Activated CD8-positive, alpha-beta memory T cell treated with anti-CD3 and anti-CD28 coated beads for 1 hour (primary cell): ENCODE results near the gene FANCF.

Experiments
- DNase-seq, 2 donors: peaks; one replicate each; pipeline ENCODE4 v3.0.0-alpha.2; 2020; ENCODE audit warnings: low read depth in 1 of 2; ENCODE audit errors: extremely low read depth in 1 of 2

FANCF gene

GRCh38 chr11:22626573-22627239 is 1.1 kb upstream of the FANCF start:
- DNase-seq = no peak

GRCh38 chr11:22624742-22625447 is 728 bp downstream of the FANCF start:
- peak in 1 of 2 donors; percentile 43 for DNase-seq

GRCh38 chr11:22617868-22618267 is 7.8 kb downstream of the FANCF start:
- DNase-seq = no peak

DNA sequence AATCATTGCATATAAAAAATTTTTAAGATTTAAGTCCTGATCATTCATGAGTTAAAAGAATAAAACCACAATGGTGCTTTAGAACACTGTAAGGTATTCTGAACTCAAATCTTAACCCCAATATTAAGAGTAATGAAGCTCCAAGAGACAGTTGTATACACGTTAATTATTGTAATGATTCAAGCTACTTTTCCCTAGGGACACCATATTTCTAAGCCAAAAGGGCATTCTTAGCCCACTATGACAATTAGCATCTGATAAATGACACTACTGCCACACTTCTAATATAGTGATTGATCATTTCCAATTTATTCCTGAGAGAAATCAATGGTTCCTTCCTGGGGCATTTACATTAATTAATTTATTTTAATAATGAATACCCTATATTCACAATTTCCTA is 21.7 kb downstream of the FANCF start:
- DNase-seq = no peak

DNA sequence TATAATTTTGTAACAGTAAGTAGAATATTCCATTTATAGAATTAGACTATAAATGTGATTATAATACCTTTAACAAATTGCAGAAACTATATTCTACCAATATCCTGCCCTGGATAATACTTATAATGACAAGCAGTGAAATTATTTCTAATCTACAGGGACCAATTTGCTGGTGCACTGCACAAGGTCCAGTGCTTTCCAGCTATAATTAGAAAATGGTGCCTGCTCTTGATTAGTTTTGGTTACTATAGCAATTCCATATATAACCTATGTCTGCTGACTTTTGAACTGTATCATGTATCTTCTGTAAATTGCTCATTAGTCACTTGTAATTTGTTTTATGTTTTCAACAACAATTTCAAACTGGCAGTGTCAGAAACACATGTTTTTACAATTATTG is 23.1 kb downstream of the FANCF start:
- DNase-seq = no peak

DNA sequence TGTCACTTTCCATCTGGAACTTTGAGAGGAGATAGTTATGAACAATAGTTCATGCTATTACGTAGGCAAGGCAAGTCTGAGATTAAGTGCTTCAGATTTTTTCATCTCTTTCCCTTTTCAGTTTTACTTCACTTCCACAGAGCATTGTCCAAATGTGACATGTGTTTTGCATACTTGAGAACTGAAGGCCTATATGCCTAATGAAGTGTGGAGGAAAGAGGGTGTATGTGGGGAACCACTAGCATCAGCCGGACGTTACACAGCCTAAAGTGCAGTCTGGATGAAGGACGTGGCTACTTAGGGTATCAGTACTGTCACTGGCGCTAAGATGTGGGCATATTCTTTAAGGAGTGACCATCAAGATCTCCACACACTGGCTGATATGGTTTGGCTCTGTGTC is 26.2 kb downstream of the FANCF start:
- DNase-seq = no peak

DNA sequence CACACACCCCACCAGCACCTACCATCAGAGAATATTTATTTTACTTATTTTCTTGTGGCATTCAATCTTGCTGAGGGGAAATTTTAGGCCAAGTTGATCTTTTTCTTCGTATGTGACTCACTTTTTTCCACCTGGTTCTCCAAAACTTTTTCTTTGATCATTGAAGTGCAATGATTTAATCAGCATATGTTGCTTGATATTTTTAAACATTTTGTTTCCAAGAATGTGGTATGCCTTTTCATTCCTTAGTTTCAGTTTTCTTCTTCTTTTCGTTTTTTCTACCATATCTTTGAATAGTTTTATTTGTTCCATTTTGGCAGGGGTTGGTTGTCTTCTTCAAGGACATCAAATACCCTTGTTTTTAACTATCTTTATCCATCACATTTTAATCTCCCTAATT is 28.6 kb downstream of the FANCF start:
- DNase-seq = no peak

DNA sequence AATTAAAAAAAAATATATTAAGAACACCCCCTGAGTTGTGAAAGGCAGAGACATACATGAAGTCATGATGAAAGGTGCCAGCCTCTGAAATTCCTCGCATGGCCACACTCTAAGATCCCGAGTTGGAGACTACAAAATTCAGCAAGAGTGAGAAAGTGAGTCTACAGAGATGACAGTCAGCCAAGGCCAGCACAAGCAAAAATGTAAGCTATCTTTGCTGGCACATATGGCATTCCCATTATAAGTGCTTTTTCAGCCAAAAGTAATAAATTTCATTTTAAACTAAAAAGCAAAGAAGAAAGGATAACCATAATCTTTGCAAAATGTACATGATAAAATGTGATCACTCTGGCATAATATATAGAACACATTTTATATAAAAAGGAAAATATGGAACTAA is 40.6 kb downstream of the FANCF start:
- DNase-seq = no peak

DNA sequence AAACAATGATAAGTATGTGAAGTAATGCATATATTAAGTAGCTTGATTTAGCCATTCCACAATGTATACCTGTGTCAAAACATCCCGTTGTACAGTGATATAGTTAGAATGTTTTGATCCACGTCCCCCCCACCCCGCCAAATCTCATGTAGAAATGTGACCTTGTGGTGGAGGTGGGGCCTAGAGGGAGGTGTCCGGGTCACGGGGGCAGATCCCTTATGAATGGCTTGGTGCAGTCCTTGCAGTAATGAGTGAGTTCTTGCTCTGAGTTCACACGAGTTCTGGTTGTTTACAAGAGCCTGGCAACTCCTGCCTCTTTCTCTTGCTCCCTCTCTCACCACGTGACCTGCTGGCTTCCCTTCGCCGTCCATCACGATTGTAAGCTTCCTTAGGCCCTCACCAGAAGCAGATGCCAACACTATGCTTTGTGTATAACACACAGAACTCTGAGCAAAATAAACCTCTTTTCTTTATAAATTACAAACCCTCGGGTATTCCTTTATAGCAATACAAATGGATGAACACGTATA is 41.6 kb downstream of the FANCF start:
- no peak for DNase-seq

DNA sequence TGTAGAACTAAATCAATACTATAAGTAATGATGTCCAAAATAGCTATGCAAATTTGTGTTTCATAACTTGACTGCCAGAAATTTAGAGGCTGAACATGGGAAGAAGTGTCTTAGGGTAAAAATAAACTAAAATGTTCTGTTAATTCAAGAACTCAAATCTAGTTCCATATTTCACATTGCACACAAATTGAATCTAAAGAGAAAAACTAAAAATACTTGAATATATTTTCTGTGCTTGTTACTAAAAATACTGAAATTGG is 43.5 kb downstream of the FANCF start:
- DNase-seq = no peak

DNA sequence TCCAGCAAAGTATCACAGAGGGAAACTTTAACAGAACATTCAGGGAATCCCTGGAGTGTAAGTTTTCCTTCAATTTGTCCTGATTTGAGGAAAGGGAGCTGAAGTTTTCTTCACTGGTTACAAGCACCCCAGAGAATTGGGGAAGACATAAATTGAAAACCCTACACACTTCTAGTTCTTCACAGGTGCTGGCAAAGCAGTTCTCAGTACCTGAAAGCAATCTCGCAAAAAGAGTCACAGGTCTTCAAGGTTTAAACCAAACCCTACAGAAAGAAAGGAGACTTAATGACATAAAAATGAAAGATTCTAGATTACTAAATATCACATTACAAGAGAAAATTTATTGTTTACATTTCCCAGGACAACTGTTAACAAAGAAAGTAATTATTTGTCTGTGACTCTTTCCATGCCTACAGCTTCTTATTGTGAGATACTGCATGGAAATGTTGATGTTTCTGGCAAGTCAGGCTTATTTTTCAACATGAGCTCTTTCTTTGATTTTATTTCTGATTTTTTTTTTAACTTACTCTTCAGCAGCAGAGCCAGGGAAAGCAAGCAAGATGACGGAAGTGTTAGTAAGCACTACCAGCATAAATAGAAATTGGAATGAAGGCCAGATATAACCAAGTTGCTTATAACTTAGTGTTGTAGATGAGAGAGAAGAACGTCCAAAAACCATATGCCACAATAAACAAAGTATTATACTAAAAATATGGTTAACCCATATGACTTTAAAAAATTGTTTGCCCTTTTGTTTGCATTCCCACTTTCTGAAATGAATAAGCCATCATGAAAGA is 44.1 kb downstream of the FANCF start:
- no peak for DNase-seq

- DNase-seq = no peak
Measured at GRCh38 chr11:22577854-22578253, 47.8 kb downstream of the FANCF start.
